Measurements from ENCODE around the gene RPS18. TPM values are rescaled to one million over a fixed set of nuclear protein-coding genes. Genes with fewer than 3 reads are reported as not detected.

The RPS18 gene
- total RNA-seq, 1 donor: 1,877 TPM

DNA sequence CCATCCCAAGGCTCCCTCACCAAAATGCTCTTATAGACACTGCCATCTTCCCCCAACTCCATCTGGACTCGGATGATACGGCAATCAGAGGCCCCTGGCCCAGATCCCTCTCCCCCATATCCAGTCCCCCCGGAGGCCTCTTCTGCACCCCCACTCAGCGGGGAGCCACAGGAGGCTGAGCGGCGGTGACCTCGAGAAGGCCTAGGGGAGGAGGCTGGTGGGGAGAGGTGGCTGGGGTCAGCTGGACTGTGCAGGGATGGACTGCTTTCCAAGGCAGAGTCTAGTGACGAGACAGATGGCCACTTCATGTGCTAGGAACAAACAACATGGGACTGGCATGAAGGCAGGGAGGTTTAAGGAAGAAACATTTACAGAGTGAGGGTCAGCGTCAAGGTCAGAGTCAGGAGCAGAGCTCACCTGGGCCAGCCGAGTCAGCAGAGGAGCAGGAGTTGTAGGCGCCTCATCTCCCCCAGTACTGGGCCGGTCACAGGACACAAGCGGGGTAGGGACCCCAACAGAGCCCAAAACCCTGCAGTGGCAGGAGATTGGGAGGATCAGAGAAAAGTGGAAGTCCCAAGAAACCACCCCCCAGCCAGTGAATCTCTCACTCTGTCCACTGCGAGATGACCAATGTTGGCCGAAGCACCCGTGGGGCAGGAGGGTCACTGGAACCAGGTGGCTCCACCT is 21.3 kb downstream of the RPS18 start:
- TF ChIP-seq, protein P1, sequence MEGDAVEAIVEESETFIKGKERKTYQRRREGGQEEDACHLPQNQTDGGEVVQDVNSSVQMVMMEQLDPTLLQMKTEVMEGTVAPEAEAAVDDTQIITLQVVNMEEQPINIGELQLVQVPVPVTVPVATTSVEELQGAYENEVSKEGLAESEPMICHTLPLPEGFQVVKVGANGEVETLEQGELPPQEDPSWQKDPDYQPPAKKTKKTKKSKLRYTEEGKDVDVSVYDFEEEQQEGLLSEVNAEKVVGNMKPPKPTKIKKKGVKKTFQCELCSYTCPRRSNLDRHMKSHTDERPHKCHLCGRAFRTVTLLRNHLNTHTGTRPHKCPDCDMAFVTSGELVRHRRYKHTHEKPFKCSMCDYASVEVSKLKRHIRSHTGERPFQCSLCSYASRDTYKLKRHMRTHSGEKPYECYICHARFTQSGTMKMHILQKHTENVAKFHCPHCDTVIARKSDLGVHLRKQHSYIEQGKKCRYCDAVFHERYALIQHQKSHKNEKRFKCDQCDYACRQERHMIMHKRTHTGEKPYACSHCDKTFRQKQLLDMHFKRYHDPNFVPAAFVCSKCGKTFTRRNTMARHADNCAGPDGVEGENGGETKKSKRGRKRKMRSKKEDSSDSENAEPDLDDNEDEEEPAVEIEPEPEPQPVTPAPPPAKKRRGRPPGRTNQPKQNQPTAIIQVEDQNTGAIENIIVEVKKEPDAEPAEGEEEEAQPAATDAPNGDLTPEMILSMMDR (IDR thresholded peaks at IDR 0.05; ENCODE audit: insufficient read depth, low read depth, low read length): no peak
- H3K4me3 ChIP-seq (ENCODE audit: low read depth, low read length): no peak overlapping the region
- DNase-seq (ENCODE audit: low read depth): no peak

DNA sequence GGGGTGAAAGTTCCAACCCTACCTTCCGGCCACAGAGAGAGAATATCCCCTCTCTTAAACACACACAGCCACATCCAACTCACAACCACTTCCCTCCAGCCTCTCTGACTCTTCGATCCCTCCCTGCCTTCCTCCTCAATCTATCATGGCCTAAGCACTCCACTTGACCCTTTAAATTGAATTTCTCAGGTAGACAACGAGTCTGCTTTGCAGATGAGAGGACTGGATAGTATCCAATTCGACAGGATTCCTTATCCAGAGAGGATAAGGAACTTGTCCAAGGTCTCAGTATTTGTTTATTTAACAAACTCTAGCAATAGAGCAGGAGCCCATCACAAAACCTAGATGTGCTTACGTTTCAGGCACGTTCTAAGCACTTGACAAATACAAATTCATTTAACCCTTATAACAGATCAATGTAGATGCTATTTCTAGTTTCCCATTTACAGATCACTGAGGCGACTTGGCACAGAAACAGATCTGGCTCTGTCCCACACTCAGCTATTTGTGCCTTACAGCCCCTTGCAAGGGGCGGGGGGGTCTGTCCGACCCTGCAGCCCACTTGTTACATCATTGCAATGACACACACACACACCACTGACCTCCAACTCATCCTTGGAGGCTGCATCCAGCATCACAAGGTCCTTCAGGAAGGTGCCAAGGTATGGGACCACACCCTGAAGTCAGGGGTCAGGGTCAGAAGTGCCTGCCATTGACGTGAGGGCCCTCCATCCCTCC is 22.4 kb downstream of the RPS18 start:
- no peak for DNase-seq (ENCODE audit: low read depth)

DNA sequence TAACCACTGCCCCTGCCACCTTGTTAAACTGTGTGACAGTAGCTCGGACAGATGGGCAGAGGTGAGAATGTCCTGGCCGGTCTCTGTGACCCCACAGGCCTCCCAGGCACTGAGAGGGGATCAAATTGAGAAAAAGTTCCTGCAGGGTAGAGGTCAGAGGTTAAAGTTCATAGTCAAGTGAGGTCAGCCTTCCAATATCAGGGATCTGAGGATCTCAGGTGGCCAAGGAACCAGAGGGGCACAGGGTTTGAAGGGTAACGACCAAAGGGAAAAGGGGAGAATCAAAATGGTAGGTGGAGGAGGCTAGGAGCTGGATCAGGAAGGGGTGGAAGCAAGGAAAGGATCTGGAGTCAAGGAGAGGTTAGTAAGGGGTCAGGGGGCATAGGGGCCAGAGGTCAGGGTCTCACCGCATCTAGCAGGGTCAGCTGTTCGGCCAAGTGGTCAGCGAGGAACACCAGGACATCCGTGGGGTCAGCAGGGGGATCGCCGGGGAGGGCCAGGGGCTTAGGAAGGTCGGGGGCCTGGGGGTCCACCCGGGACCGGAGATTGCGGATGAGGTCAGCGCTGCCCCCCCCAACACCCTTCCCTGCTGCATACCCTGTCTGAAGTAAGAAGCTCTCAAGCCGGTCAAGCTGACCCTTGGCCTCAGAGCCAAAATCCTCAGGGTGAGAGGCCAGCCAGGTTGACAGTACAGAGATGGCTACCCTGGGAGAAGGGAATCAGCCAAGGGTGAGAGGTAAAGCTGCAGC is 23.9 kb downstream of the RPS18 start:
- DNase-seq (ENCODE audit: low read depth): no peak
- TF ChIP-seq, protein P1 (IDR thresholded peaks at IDR 0.05; ENCODE audit: insufficient read depth, low read depth, low read length): no peak

More for the DNA sequence above, 22.4 kb downstream of the RPS18 start:
- no peak overlapping the region for H3K4me3 ChIP-seq (ENCODE audit: low read depth, low read length)
- TF ChIP-seq, protein P1 (IDR thresholded peaks at IDR 0.05; ENCODE audit: insufficient read depth, low read depth, low read length): no peak

DNA sequence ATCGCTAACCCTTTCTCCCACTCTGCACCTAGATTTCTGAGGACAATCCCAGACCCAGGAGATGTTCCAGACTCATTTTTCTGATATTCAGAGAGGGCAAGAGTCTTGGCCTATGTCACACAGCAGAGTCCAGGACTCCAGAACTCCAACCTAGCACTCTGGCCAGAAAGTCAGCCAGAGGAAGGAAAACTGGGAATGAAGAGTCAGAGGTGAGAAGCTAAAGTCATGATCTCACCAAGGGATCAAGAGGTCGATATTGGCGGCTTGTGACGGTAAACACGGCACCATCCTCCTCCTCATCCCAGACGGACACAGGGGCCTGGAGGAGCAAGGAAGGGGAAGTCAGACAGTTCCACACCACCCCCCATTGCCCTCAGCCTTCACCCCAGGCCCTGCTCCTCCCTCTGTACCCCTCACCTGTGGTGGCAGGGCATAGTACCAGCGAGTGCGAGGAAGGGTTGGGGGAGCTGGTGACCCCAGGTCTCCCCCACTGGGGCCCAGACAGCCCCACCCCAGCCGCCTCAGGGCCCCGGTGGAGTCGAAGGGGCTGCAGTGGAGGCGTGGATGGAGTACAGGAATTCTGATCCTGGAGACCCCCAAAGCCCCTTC is 25.0 kb downstream of the RPS18 start:
- H3K4me3 ChIP-seq (ENCODE audit: low read depth, low read length): peak overlapping the region; percentile 96
- TF ChIP-seq, protein P1 (IDR thresholded peaks at IDR 0.05; ENCODE audit: insufficient read depth, low read depth, low read length): no peak
- no peak for DNase-seq (ENCODE audit: low read depth)

More for the DNA sequence above, 23.9 kb downstream of the RPS18 start:
- H3K4me3 ChIP-seq (ENCODE audit: low read depth, low read length): no peak overlapping the region

DNA sequence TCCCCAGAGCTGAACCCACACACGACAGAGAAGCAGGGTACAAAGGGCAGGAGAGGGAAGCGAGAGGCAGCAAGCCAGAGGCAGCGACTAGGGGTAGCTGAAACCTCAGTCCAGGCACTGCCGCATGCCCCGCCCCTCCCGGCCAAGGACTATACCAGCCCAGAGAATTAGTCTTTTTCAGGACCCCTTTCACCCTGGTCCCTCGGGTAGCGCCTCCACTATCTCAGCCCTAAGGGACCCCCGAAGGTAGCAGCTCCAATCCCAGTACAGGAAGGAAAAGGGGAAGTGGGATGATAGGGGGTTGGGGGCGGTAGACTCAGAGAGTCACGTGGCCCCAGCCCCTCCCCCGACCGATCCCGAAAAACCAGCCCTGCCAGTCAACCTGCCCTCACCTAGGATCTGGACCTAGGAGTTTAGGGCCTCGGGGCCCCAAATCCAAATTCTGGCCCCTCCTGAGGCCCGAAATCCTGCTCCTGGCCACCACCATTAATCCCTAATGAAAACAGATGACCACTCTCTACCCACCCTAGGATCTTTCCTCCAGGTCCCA is 25.6 kb downstream of the RPS18 start:
- TF ChIP-seq, protein P1 (IDR thresholded peaks at IDR 0.05; ENCODE audit: insufficient read depth, low read depth, low read length): no peak
- no peak for DNase-seq (ENCODE audit: low read depth)

More for the DNA sequence above, 25.6 kb downstream of the RPS18 start:
- peak overlapping the region; percentile 96 for H3K4me3 ChIP-seq (ENCODE audit: low read depth, low read length)
